NCI-H2081 (cell line): ENCODE data around the gene FBXO2.
A peak's percentile ranks its signal among the peaks of the same experiment; 100 is the strongest.

Experiments
- DNase-seq, 2 experiments: peaks; one replicate each; lab custom pipeline; 2025; lab: John Stamatoyannopoulos, UW

FBXO2 gene

GRCh38 chr1:11653101-11653860 is 948 bp downstream of the FBXO2 start:
- no peak for DNase-seq

GRCh38 chr1:11652203-11652780 is 1.9 kb downstream of the FBXO2 start:
- DNase-seq = no peak

GRCh38 chr1:11651017-11651416 is 3.2 kb downstream of the FBXO2 start:
- no peak for DNase-seq

- DNase-seq = peak; percentile 59 to 79
Measured at GRCh38 chr1:11650331-11650991, 3.8 kb downstream of the FBXO2 start.

DNA sequence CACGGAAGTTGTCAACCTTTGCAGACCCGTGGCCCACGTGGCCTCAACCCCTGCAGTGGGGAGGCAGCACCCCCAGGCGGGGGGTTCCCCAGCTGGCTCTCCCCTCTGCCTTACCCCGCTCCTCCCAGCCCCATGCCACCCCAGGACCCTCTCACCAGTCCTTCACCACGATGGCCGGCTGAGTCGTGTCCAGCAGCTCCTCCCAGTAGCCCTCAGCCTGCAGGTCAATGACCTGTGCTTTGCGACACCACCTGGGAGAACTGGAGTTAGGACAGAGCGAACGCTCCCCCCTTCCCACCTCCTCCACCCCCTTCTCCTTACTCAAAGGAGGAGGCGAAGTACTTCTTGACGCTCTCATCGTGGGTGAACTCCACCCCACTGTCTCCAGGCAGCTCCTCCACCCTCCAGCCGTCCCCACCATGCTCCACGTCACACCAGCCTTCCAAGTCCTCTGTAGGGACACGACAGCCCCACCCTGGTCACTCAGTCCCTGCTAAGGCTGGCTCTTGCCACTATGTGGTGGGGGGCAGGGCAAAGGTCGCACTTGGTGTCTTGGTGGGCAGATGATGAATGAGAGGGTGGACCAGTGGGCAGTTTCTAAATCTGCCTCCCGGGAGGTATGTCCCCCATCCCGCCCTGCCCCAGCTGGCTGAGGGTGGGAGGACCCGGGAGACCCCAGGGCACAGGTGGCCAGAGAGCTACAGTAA is 4.5 kb downstream of the FBXO2 start:
- DNase-seq = no peak

- DNase-seq = no peak
Measured at GRCh38 chr1:11649237-11649623, 5.0 kb downstream of the FBXO2 start.

- no peak for DNase-seq
Measured at GRCh38 chr1:11648732-11649158, 5.5 kb downstream of the FBXO2 start.

- DNase-seq = no peak
Measured at GRCh38 chr1:11648039-11648438, 6.2 kb downstream of the FBXO2 start.

DNA sequence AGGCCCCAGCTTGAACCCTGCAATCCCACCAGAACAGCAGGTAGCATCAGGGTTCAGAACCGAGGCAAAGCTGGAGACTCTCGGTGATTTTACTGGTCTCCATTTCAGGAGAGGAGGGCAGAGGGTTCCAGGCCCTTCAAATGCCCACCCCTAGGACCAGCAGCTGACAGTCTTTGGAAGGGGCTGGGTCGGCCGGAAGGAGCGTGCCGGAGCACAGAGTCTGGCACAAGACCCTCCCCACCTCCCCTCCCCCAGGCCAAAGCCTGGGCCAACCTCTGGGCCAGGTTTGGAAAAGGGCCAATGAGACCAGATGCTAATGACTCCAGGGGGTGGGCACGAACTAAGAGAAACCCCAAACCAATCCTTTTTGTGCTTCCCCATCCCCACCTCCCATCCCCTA is 6.9 kb downstream of the FBXO2 start:
- DNase-seq = no peak

DNA sequence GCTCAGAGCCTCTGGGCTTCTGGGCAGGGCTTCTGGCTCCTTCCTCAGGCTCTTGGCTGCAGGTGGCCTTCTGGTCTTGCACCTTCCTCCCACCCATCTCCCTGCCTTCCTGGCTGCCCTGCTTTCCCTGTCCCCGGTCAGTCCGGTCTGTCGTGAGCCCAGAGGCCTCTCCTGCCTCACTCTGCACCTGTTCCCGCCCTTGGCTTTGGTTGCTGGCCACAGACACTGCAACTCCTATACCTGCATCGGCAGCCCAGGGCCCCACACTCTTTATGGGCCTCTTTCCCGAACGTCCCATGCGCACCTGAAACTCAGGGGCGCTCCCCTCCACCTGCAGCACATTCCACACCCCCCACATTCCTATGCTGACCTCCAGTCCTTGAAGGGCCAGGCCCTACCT is 7.9 kb downstream of the FBXO2 start:
- DNase-seq = no peak

DNA sequence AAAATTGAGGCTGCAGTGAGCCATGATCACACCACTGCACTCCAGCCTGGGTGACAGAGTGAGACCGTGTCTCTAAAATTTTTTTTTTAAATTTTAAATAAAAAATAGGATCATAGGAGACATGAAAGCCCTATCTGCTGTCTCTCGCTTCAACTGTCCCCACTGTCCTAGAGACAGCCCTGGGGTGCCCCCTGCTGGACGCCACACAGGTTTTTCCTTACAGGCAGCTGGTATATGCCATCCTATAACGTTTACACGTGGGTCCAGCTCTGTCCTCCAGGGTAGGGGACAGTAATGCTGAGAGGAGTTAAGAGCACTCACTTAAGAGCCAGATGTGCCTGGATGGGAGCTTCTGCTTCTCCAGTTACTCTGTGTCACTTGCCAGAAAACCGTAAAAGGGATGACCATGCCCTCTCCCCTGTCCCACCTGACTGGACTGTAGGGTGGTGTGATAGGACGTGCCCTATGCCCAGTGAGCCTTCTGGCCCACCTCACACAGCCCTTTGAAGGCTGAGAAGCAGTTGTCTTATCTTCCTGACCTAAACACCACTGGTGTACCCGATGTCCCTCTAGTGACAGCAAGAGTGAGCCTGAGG is 8.5 kb downstream of the FBXO2 start:
- DNase-seq = peak; percentile 69 to 77

- no peak for DNase-seq
Measured at GRCh38 chr1:11645270-11645669, 9.0 kb downstream of the FBXO2 start.

GRCh38 chr1:11643782-11644181 is 10.4 kb downstream of the FBXO2 start:
- no peak for DNase-seq

DNA sequence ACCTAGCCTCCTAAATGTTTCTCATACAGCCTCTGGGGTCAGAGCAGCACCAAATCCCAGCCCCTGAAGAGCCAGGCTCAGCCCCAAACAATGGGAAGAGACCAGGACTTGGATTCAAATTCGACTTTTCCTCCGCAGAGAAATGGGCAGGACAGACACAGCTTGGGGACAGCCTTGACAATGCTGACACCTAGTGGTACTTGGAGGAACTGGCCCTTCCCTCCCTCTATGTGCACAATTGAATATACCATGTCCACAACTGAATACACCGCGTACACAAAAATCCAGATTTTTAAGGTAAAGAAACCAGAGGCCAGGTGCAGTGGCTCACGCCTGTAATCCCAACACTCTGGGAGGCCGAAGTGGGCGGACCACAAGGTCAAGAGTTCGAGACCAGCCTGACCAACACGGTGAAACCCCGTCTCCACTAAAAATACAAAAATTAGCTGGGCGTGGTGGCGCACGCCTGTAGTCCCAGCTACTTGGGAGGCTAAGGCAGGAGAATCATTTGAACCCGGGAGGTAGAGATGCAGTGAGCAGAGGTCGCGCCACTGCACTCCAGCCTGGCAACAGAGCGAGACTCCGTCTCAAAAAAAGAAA is 11.7 kb downstream of the FBXO2 start:
- DNase-seq = peak; percentile 61 to 71

GRCh38 chr1:11641776-11642305 is 12.4 kb downstream of the FBXO2 start:
- DNase-seq = no peak

GRCh38 chr1:11640944-11641343 is 13.3 kb downstream of the FBXO2 start:
- DNase-seq = no peak

- no peak for DNase-seq
Measured at GRCh38 chr1:11640101-11640500, 14.1 kb downstream of the FBXO2 start.

DNA sequence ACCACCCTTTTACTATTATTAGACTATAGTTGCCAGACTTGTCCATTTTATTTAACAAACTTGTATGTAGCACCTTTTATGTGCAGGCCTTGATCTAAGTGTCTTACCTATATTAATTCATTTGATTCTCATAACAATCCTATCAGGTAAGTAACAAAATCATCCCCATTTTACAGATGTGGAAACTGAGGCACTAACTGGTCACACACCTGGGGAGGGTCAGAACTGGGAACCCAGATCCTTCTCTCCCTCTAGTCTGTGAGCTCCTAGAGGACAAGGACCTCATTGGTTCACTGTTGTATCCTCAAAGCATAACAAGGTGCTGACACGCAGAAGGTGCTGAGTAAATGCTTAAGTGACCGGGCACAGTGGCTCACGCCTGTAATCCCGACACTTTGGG is 14.9 kb downstream of the FBXO2 start:
- no peak for DNase-seq

DNA sequence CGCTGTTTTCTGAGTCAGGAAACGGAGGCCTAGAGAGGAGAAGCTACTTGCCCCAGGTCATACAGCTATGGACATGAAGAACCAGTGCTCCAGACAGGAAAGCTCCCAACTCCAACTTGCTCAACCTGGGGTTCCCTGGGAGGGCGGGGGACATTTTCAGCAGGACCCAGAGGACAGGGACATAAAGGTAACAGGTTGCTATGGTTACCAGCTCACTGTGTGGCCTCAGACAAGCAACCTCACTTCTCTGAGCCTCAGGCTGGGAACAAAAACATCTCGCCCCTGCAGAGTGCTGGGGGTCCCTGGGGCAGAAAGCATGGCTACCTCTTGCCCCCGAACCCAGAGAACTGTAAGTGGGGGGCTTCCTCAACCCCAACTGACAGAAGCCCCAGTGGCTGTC is 16.1 kb downstream of the FBXO2 start:
- DNase-seq = no peak

GRCh38 chr1:11634365-11635192 is 19.6 kb downstream of the FBXO2 start:
- DNase-seq = no peak
